HL-60 (cell line): Measurements from ENCODE around the gene TBK1.

Experiments
- GABPA ChIP-seq: IDR thresholded peaks from 2 replicates; pipeline ENCODE4 v1.6.1; 2012; ENCODE audit warnings: low read depth
- POLR2AphosphoS5 ChIP-seq: IDR thresholded peaks from 2 replicates; pipeline ENCODE4 v1.6.1; 2012; ENCODE audit warnings: low read depth
- SPI1 ChIP-seq: IDR thresholded peaks from 2 replicates; pipeline ENCODE4 v1.6.1; 2012; ENCODE audit warnings: low read depth, mild to moderate bottlenecking, borderline replicate concordance
- TF ChIP-seq, protein P1 (sequence below): IDR thresholded peaks from one replicate; pipeline ENCODE4 v1.5.1; 2011; ENCODE audit warnings: low read length, control low read depth, inconsistent platforms; ENCODE audit not compliant: insufficient read depth
- TF ChIP-seq, protein P2 (sequence below): IDR thresholded peaks from 2 replicates; pipeline ENCODE4 v1.6.1; 2012; ENCODE audit warnings: low read depth; ENCODE audit not compliant: insufficient replicate concordance

DNA sequence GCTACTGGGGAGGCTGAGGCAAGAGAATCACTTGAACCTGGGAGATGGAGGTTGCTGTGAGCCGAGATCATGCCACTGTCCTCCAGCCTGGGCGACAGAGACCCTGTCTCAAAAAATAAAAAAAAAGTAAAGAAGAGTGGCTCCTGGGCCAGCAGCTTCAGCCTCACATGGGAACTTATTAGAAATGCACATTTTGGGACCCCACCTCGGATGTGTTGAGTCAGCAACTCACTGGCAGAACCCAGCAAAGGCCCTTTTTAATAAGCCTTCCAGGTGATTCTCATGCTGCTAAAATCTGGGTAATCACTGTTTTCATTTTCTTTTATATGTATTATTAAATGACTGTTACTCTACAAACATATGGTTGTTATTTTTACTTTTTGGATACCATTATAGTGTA is 41.6 kb downstream of the TBK1 start:
- TF ChIP-seq, protein P1, sequence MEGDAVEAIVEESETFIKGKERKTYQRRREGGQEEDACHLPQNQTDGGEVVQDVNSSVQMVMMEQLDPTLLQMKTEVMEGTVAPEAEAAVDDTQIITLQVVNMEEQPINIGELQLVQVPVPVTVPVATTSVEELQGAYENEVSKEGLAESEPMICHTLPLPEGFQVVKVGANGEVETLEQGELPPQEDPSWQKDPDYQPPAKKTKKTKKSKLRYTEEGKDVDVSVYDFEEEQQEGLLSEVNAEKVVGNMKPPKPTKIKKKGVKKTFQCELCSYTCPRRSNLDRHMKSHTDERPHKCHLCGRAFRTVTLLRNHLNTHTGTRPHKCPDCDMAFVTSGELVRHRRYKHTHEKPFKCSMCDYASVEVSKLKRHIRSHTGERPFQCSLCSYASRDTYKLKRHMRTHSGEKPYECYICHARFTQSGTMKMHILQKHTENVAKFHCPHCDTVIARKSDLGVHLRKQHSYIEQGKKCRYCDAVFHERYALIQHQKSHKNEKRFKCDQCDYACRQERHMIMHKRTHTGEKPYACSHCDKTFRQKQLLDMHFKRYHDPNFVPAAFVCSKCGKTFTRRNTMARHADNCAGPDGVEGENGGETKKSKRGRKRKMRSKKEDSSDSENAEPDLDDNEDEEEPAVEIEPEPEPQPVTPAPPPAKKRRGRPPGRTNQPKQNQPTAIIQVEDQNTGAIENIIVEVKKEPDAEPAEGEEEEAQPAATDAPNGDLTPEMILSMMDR: no peak
- TF ChIP-seq POLR2AphosphoS5 (no peak), GABPA (no peak), SPI1 (no peak)
- TF ChIP-seq, protein P2, sequence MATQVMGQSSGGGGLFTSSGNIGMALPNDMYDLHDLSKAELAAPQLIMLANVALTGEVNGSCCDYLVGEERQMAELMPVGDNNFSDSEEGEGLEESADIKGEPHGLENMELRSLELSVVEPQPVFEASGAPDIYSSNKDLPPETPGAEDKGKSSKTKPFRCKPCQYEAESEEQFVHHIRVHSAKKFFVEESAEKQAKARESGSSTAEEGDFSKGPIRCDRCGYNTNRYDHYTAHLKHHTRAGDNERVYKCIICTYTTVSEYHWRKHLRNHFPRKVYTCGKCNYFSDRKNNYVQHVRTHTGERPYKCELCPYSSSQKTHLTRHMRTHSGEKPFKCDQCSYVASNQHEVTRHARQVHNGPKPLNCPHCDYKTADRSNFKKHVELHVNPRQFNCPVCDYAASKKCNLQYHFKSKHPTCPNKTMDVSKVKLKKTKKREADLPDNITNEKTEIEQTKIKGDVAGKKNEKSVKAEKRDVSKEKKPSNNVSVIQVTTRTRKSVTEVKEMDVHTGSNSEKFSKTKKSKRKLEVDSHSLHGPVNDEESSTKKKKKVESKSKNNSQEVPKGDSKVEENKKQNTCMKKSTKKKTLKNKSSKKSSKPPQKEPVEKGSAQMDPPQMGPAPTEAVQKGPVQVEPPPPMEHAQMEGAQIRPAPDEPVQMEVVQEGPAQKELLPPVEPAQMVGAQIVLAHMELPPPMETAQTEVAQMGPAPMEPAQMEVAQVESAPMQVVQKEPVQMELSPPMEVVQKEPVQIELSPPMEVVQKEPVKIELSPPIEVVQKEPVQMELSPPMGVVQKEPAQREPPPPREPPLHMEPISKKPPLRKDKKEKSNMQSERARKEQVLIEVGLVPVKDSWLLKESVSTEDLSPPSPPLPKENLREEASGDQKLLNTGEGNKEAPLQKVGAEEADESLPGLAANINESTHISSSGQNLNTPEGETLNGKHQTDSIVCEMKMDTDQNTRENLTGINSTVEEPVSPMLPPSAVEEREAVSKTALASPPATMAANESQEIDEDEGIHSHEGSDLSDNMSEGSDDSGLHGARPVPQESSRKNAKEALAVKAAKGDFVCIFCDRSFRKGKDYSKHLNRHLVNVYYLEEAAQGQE: no peak
